ENCODE measurements around the gene PI3. TPM values are rescaled to one million over a fixed set of nuclear protein-coding genes. Genes with fewer than 3 reads are reported as not detected.
"Not testable (repeated sequence)": the region's sequence is repeated elsewhere in the genome, so short reads cannot be mapped to it uniquely, and the experiment has no call there.

Gene PI3
- total and polyA plus RNA-seq, 8 donors, result 0.40 to 1.9 (median 0.72) TPM; not detected in 3

GRCh38 chr20:45154183-45154582 lies 20.5 kb upstream of the PI3 start:
- FAIRE-seq (no peak), ATAC-seq (no peak), DNase-seq (no peak)
- H3K27ac ChIP-seq, result no peak overlapping the region
- no peak overlapping the region for H3K4me3 ChIP-seq
- intact Hi-C loops (cut with DNase I), result no loop called here
- H3K9me3 ChIP-seq, result no peaks in the 10 kb centered on the region
- WGBS, 2 donors, result 55 to 58% methylated on average over 3 of the region's 3 CpGs
- H3K36me3 ChIP-seq, result no peaks in the 10 kb centered on the region
- no peaks in the 10 kb centered on the region for H3K27me3 ChIP-seq
- no peak for TF ChIP-seq CTCF (IDR thresholded peaks at IDR 0.05)
- peaks cover 0 to 3% (median 0%) of the 10 kb centered on the region in 3 donors for H3K4me1 ChIP-seq

GRCh38 chr20:45154794-45155193 lies 19.9 kb upstream of the PI3 start:
- H3K27ac ChIP-seq; H3K4me1 ChIP-seq; H3K27me3 ChIP-seq; ATAC-seq; DNase-seq; H3K9me3 ChIP-seq; intact Hi-C loops (cut with DNase I); H3K36me3 ChIP-seq; FAIRE-seq; H3K4me3 ChIP-seq: not testable (repeated sequence)
- WGBS, 2 donors, result 95 to 98% methylated on average over 1 of the region's 1 CpG

GRCh38 chr20:45156713-45157112 lies 18.0 kb upstream of the PI3 start:
- ATAC-seq, result no peak
- WGBS, 2 donors, result 47 to 53% methylated on average over 2 of the region's 2 CpGs
- no peaks in the 10 kb centered on the region for H3K27me3 ChIP-seq
- H3K4me3 ChIP-seq, result no peak overlapping the region
- peaks cover 0 to 3% (median 0%) of the 10 kb centered on the region in 3 donors for H3K4me1 ChIP-seq
- TF ChIP-seq CTCF (IDR thresholded peaks at IDR 0.05), result no peak
- intact Hi-C loops (cut with DNase I), result no loop called here
- no peak overlapping the region for H3K27ac ChIP-seq
- DNase-seq, result no peak
- H3K36me3 ChIP-seq, result no peaks in the 10 kb centered on the region
- no peak for FAIRE-seq
- H3K9me3 ChIP-seq, result no peaks in the 10 kb centered on the region

GRCh38 chr20:45157962-45158361 lies 16.7 kb upstream of the PI3 start:
- DNase-seq, result peak in 2 of 6 donors; percentile 7 to 22
- FAIRE-seq, result no peak
- intact Hi-C loops (cut with DNase I), result no loop called here

GRCh38 chr20:45163083-45163803 lies 11.5 kb upstream of the PI3 start:
- ATAC-seq (no peak), FAIRE-seq (no peak), DNase-seq (no peak)
- H3K9me3 ChIP-seq, result no peaks in the 10 kb centered on the region
- no peaks in the 10 kb centered on the region for H3K27me3 ChIP-seq
- H3K4me3 ChIP-seq, result no peak overlapping the region
- 46 to 57% methylated on average over 1 of the region's 1 CpG for WGBS, 2 donors
- H3K27ac ChIP-seq, result no peak overlapping the region
- intact Hi-C loops (cut with DNase I), result no loop called here
- no peaks in the 10 kb centered on the region for H3K4me1 ChIP-seq
- no peak for TF ChIP-seq CTCF (IDR thresholded peaks at IDR 0.05)
- H3K36me3 ChIP-seq, result no peaks in the 10 kb centered on the region

More at GRCh38 chr20:45157962-45158361, 16.7 kb upstream of the PI3 start:
- ATAC-seq, result peak; percentile 72 to 90 (median 88)
- Histone ChIP-seq H3K4me3 (no peak overlapping the region), H3K4me1 (peaks cover 0 to 3% (median 0%) of the 10 kb centered on the region in 3 donors), H3K27me3 (no peaks in the 10 kb centered on the region), H3K36me3 (no peaks in the 10 kb centered on the region), H3K9me3 (no peaks in the 10 kb centered on the region), H3K27ac (peak overlapping the region in 3 of 4 donors; percentile 1 to 44 (median 23))
- TF ChIP-seq CTCF (IDR thresholded peaks at IDR 0.05), result no peak
- 15 to 17% methylated on average over 1 of the region's 1 CpG for WGBS, 2 donors
